Smooth muscle cell (in vitro differentiated cells): ENCODE data around the gene MAPT. TPM values are rescaled to one million over a fixed set of nuclear protein-coding genes. Genes with fewer than 3 reads are reported as not detected.

Experiments
- DNase-seq: peaks from one replicate; lab custom pipeline; 2025; ENCODE audit not compliant: unreplicated experiment; lab: John Stamatoyannopoulos, UW
- H2AFZ ChIP-seq: fragments of 200-600 bp; sonication (generic); 2 replicates; pipeline ENCODE4 v1.6.0; 2016; ENCODE audit warnings: antibody characterized with exemption, low read depth, mild to moderate bottlenecking
- H3F3A ChIP-seq: fragments of 200-600 bp; sonication (generic); 2 replicates; pipeline ENCODE4 v1.6.0; 2017; ENCODE audit warnings: antibody characterized with exemption, low read depth
- H3K27ac ChIP-seq: fragments of 200-600 bp; sonication (generic); 2 replicates; pipeline ENCODE4 v1.5.1; 2016; ENCODE audit warnings: low read depth, mild to moderate bottlenecking
- H3K27me3 ChIP-seq: fragments of 200-600 bp; sonication (generic); 2 replicates; pipeline ENCODE4 v1.6.1; 2016; ENCODE audit warnings: low read depth, mild to moderate bottlenecking
- H3K36me3 ChIP-seq: fragments of 200-600 bp; sonication (generic); 2 replicates; pipeline ENCODE4 v1.5.1; 2016; ENCODE audit warnings: low read depth
- H3K4me1 ChIP-seq: fragments of 200-600 bp; sonication (generic); 2 replicates; pipeline ENCODE4 v1.5.1; 2016; ENCODE audit warnings: low read depth
- H3K4me2 ChIP-seq: fragments of 200-600 bp; sonication (generic); 2 replicates; pipeline ENCODE4 v1.6.0; 2016; ENCODE audit warnings: mild to moderate bottlenecking
- H3K4me3 ChIP-seq: fragments of 200-600 bp; sonication (generic); 2 replicates; pipeline ENCODE4 v1.5.1; 2016; ENCODE audit warnings: mild to moderate bottlenecking
- H3K79me2 ChIP-seq: fragments of 200-600 bp; sonication (generic); 2 replicates; pipeline ENCODE4 v1.6.0; 2016; ENCODE audit warnings: low read depth, mild to moderate bottlenecking
- H3K9ac ChIP-seq: fragments of 200-600 bp; sonication (generic); 2 replicates; pipeline ENCODE4 v1.6.0; 2016; ENCODE audit warnings: low read depth
- H3K9me3 ChIP-seq: fragments of 200-600 bp; sonication (generic); replicated peaks from 2 replicates; pipeline ENCODE4 v1.5.1; 2016; ENCODE audit warnings: low read depth
- H4K20me1 ChIP-seq: fragments of 200-600 bp; sonication (generic); 2 replicates; pipeline ENCODE4 v1.6.0; 2016; ENCODE audit warnings: low read depth
- WGBS: methylation state at CpG from one replicate; pipeline ENCODE4 v1.1.7; 2016; ENCODE audit warnings: low lambda C conversion rate; 5-methylcytosine and 5-hydroxymethylcytosine counted together
- polyA plus RNA-seq: library from polyadenylated mRNA; unstranded; fragments of >200 nt; fragmentation: Nextera tagmentation; extraction: Ambion mirVana; gene quantifications from 2 replicates; pipeline ENCODE4 v1.2.1, GENCODE V29; 2016
- total RNA-seq: library from RNA; depleted of rRNA; stranded (reverse); fragments of >200 nt; gene quantifications from 2 replicates; pipeline ENCODE4 v1.2.3, GENCODE V29; 2014
- TF ChIP-seq, protein P1 (sequence below): fragments of 200-600 bp; sonication (generic); IDR thresholded peaks from 2 replicates; pipeline ENCODE4 v1.5.1; 2017; ENCODE audit warnings: borderline replicate concordance, mild to moderate bottlenecking, antibody characterized with exemption; ENCODE audit not compliant: insufficient read depth, poor library complexity, severe bottlenecking

Gene MAPT
- total and polyA plus RNA-seq, 2 experiments from 2014 or later: 0.49 to 1.7 TPM

- no peaks in the 10 kb centered on the region for H3K9me3 ChIP-seq
- no peaks in the 10 kb centered on the region for H3K36me3 ChIP-seq
- no peak within 1 kb of the TSS for H3K9ac ChIP-seq
- no peak for DNase-seq
- 90% methylated on average over 8 of the region's 8 CpGs for WGBS
- no peaks in the 10 kb centered on the region for H3K27me3 ChIP-seq
- no peak within 1 kb of the TSS for H3K4me3 ChIP-seq
- H3K27ac ChIP-seq: no peak within 1 kb of the TSS
- no peaks in the 10 kb centered on the region for H3K79me2 ChIP-seq
- no peaks in the 10 kb centered on the region for H3F3A ChIP-seq
- no peaks in the 10 kb centered on the region for H4K20me1 ChIP-seq
- TF ChIP-seq, protein P1, sequence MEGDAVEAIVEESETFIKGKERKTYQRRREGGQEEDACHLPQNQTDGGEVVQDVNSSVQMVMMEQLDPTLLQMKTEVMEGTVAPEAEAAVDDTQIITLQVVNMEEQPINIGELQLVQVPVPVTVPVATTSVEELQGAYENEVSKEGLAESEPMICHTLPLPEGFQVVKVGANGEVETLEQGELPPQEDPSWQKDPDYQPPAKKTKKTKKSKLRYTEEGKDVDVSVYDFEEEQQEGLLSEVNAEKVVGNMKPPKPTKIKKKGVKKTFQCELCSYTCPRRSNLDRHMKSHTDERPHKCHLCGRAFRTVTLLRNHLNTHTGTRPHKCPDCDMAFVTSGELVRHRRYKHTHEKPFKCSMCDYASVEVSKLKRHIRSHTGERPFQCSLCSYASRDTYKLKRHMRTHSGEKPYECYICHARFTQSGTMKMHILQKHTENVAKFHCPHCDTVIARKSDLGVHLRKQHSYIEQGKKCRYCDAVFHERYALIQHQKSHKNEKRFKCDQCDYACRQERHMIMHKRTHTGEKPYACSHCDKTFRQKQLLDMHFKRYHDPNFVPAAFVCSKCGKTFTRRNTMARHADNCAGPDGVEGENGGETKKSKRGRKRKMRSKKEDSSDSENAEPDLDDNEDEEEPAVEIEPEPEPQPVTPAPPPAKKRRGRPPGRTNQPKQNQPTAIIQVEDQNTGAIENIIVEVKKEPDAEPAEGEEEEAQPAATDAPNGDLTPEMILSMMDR: no peak
- no peak within 1 kb of the TSS for H2AFZ ChIP-seq
- no peak within 1 kb of the TSS for H3K4me2 ChIP-seq
- H3K4me1 ChIP-seq: no peaks in the 10 kb centered on the region
Observed at GRCh38 chr17:45998987-45999899, 104.9 kb downstream of the MAPT start, which contains the start of gene STH. TSS of gene STH (plus strand) at chr17:45999250. CDS start at chr17:45999280, 30 bp downstream.

GRCh38 chr17:45999900-46000290 is 105.5 kb downstream of the MAPT start:
- Histone ChIP-seq H3K9ac (no peak overlapping the region), H2AFZ (no peak overlapping the region), H3K9me3 (no peaks in the 10 kb centered on the region), H3K4me1 (no peaks in the 10 kb centered on the region), H3K4me2 (no peak overlapping the region), H3K36me3 (no peaks in the 10 kb centered on the region), H3K27me3 (no peaks in the 10 kb centered on the region), H4K20me1 (no peaks in the 10 kb centered on the region), H3F3A (no peaks in the 10 kb centered on the region), H3K27ac (no peak overlapping the region), H3K4me3 (no peak overlapping the region), H3K79me2 (no peaks in the 10 kb centered on the region)
- DNase-seq: no peak
- TF ChIP-seq, protein P1: no peak
- WGBS: 94% methylated on average over 9 of the region's 9 CpGs

- Histone ChIP-seq H3K27ac (no peak overlapping the region), H2AFZ (no peak overlapping the region), H3K4me3 (no peak overlapping the region), H4K20me1 (no peaks in the 10 kb centered on the region), H3K36me3 (no peaks in the 10 kb centered on the region), H3K27me3 (no peaks in the 10 kb centered on the region), H3K4me1 (no peaks in the 10 kb centered on the region), H3K4me2 (no peak overlapping the region), H3F3A (no peaks in the 10 kb centered on the region), H3K9me3 (no peaks in the 10 kb centered on the region), H3K9ac (no peak overlapping the region), H3K79me2 (no peaks in the 10 kb centered on the region)
- 87% methylated on average over 7 of the region's 7 CpGs for WGBS
- TF ChIP-seq, protein P1: no peak
- DNase-seq: no peak
Observed at GRCh38 chr17:46000292-46000691, 105.9 kb downstream of the MAPT start.

DNA sequence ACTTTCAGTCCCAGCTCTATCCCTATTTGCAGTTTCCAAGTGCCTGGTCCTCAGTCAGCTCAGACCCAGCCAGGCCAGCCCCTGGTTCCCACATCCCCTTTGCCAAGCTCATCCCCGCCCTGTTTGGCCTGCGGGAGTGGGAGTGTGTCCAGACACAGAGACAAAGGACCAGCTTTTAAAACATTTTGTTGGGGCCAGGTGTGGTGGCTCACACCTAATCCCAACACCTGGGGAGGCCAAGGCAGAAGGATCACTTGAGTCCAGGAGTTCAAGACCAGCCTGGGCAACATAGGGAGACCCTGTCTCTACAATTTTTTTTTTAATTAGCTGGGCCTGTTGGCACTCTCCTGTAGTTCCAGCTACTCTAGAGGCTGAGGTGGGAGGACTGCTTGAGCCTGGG is 106.4 kb downstream of the MAPT start:
- H4K20me1 ChIP-seq: no peaks in the 10 kb centered on the region
- WGBS: 88% methylated on average over 2 of the region's 2 CpGs
- H3K4me1 ChIP-seq: no peaks in the 10 kb centered on the region
- H3K36me3 ChIP-seq: no peaks in the 10 kb centered on the region
- H3K27ac ChIP-seq: no peak overlapping the region
- H3K9me3 ChIP-seq: no peaks in the 10 kb centered on the region
- H2AFZ ChIP-seq: no peak overlapping the region
- no peaks in the 10 kb centered on the region for H3K79me2 ChIP-seq
- H3K4me3 ChIP-seq: no peak overlapping the region
- DNase-seq: no peak
- no peaks in the 10 kb centered on the region for H3F3A ChIP-seq
- H3K9ac ChIP-seq: no peak overlapping the region
- no peak overlapping the region for H3K4me2 ChIP-seq
- TF ChIP-seq, protein P1: no peak
- H3K27me3 ChIP-seq: no peaks in the 10 kb centered on the region
